Keratinocyte (primary cell): ENCODE data around the gene SERPINA1. TPM values are rescaled to one million over a fixed set of nuclear protein-coding genes. Genes with fewer than 3 reads are reported as not detected.

Experiments
- DNase-seq: peaks from one replicate; pipeline ENCODE4 v3.0.0-alpha.2; 2011; ENCODE audit warnings: low read depth, missing footprints, low spot score
- FAIRE-seq: peaks from 2 replicates; lab custom pipeline; 2011; peaks lifted over from hg19 to GRCh38; lab: Jason Lieb, UNC
- H2AFZ ChIP-seq: 2 replicates; pipeline ENCODE4 v1.6.0; 2012; ENCODE audit warnings: low read length, control low read depth, inconsistent platforms; ENCODE audit not compliant: control insufficient read depth
- H3K27ac ChIP-seq: 2 replicates; pipeline ENCODE4 v1.5.1; 2011; ENCODE audit warnings: low read length; ENCODE audit not compliant: control insufficient read depth, insufficient read depth
- H3K27me3 ChIP-seq: 3 replicates; pipeline ENCODE4 v1.6.0; 2011; ENCODE audit warnings: low read length; ENCODE audit not compliant: control insufficient read depth, insufficient read depth; ENCODE audit errors: extremely low read depth
- H3K36me3 ChIP-seq, 2 experiments: 2 replicates in 1 of 2; 3 replicates in 1 of 2; pipeline ENCODE4 v1.5.1; 2011; ENCODE audit warnings: low read length in 2 of 2, mild to moderate bottlenecking in 1 of 2; ENCODE audit not compliant: control insufficient read depth in 2 of 2, insufficient read depth in 2 of 2; ENCODE audit errors: extremely low read depth in 1 of 2
- H3K4me1 ChIP-seq: 3 replicates; pipeline ENCODE4 v1.5.1; 2011; ENCODE audit warnings: low read length; ENCODE audit not compliant: control insufficient read depth, insufficient read depth; ENCODE audit errors: extremely low read depth
- H3K4me2 ChIP-seq: 3 replicates; pipeline ENCODE4 v1.6.0; 2011; ENCODE audit warnings: low read depth, low read length; ENCODE audit not compliant: control insufficient read depth, insufficient read depth; ENCODE audit errors: extremely low read depth
- H3K4me3 ChIP-seq, 3 experiments: fragments of 200-600 bp in 1 of 3; sonication (generic) in 1 of 3; 2 replicates in 2 of 3; 3 replicates in 1 of 3; pipeline ENCODE4 v1.5.1; 2011 to 2016; ENCODE audit warnings: low read length in 3 of 3, mild to moderate bottlenecking in 3 of 3, control low read depth in 2 of 3, inconsistent platforms in 1 of 3, low read depth in 1 of 3, mixed read lengths in 1 of 3, mixed run types in 1 of 3, moderate library complexity in 1 of 3; ENCODE audit not compliant: control insufficient read depth in 2 of 3, insufficient read depth in 2 of 3; ENCODE audit errors: extremely low read depth in 1 of 3
- H3K79me2 ChIP-seq: 2 replicates; pipeline ENCODE4 v1.6.0; 2012; ENCODE audit warnings: low read length; ENCODE audit not compliant: control insufficient read depth, insufficient read depth
- H3K9ac ChIP-seq: 3 replicates; pipeline ENCODE4 v1.6.0; 2011; ENCODE audit warnings: low read length; ENCODE audit not compliant: control insufficient read depth, insufficient read depth; ENCODE audit errors: extremely low read depth
- H3K9me1 ChIP-seq: 3 replicates; pipeline ENCODE4 v1.6.0; 2011; ENCODE audit warnings: low read length; ENCODE audit not compliant: control insufficient read depth, insufficient read depth; ENCODE audit errors: extremely low read depth
- H3K9me3 ChIP-seq: 2 replicates; pipeline ENCODE4 v1.5.1; 2012; ENCODE audit warnings: low read depth, low read length; ENCODE audit not compliant: control insufficient read depth
- H4K20me1 ChIP-seq: 3 replicates; pipeline ENCODE4 v1.6.0; 2011; ENCODE audit warnings: low read length; ENCODE audit not compliant: control insufficient read depth, insufficient read depth; ENCODE audit errors: extremely low read depth
- CTCF ChIP-seq, 3 experiments: IDR thresholded peaks in 1 of 3; conservative IDR thresholded peaks in 1 of 3; optimal IDR thresholded peaks in 1 of 3; 2 replicates in 2 of 3; 3 replicates in 1 of 3; pipeline versions ENCODE3 to v1.5.1; 2011; ENCODE audit warnings: low read length in 3 of 3, mild to moderate bottlenecking in 3 of 3, moderate library complexity in 2 of 3, control low read depth in 1 of 3, inconsistent platforms in 1 of 3; ENCODE audit not compliant: insufficient read depth in 2 of 3; ENCODE audit errors: extremely low read depth in 1 of 3
- EZH2 ChIP-seq: IDR thresholded peaks from one replicate; pipeline ENCODE4 v1.6.1; 2012; ENCODE audit warnings: inconsistent platforms, mild to moderate bottlenecking, low read length, moderate library complexity
- dilution Hi-C: fragments of 300-500 bp; cut with MboI; formaldehyde crosslinking; loops from one replicate; pipeline ENCODE4 v1.7.0; 2020; ENCODE audit warnings: low sequenced_read_pairs; ENCODE audit not compliant: extremely low pct_ligation_motif_present
- polyA plus RNA-seq, 5 experiments: library from polyadenylated mRNA; depleted of rRNA in 3 of 5; stranded (reverse) in 3 of 5; stranded (forward) in 1 of 5; unstranded in 1 of 5; fragments of >200 nt; gene quantifications; 1 replicate in 1 of 5; 2 replicates in 3 of 5; 3 replicates in 1 of 5; pipeline versions ENCODE4 v1.2.1 to v1.2.3, GENCODE V29; 2011 to 2012; ENCODE audit warnings: missing spikeins in 2 of 5, low read depth in 1 of 5, low replicate concordance in 1 of 5

The SERPINA1 gene
- polyA plus RNA-seq, 1 donor (not counting 4 experiments of a cell fraction or from before 2014, with no cell fraction given): 0.71 TPM

- H3K9me1 ChIP-seq: no peaks in the 10 kb centered on the region
- H3K4me1 ChIP-seq: peaks cover 3% of the 10 kb centered on the region
- no peak overlapping the region for H3K4me3 ChIP-seq
- H2AFZ ChIP-seq: no peak overlapping the region
- H3K9ac ChIP-seq: no peak overlapping the region
- no peak overlapping the region for H3K4me2 ChIP-seq
- TF ChIP-seq EZH2 (no peak), CTCF (optimal IDR thresholded peaks at IDR 0.05 in 1 of 3, IDR thresholded peaks at IDR 0.05 in 1 of 3, conservative IDR thresholded peaks at IDR 0.05 in 1 of 3; ENCODE audit: extremely low read depth in 1 of 3, insufficient read depth in 2 of 3, low read length in 3 of 3) (no peak)
- H3K36me3 ChIP-seq: no peaks in the 10 kb centered on the region
- dilution Hi-C loops: no loop called here
- no peak for FAIRE-seq
- no peaks in the 10 kb centered on the region for H3K9me3 ChIP-seq
- no peak overlapping the region for H3K27ac ChIP-seq
- H4K20me1 ChIP-seq: no peaks in the 10 kb centered on the region
- no peak for DNase-seq
- H3K79me2 ChIP-seq: no peaks in the 10 kb centered on the region
- H3K27me3 ChIP-seq: no peaks in the 10 kb centered on the region
Measured at GRCh38 chr14:94330857-94331256, 57.5 kb downstream of the SERPINA1 start.

- Histone ChIP-seq H3K27me3 (no peaks in the 10 kb centered on the region), H3K27ac (no peak overlapping the region), H3K4me2 (no peak overlapping the region), H3K36me3 (no peaks in the 10 kb centered on the region), H3K9me3 (no peaks in the 10 kb centered on the region), H3K4me3 (no peak overlapping the region), H3K4me1 (peaks cover 3% of the 10 kb centered on the region), H3K9me1 (no peaks in the 10 kb centered on the region), H2AFZ (no peak overlapping the region), H3K9ac (no peak overlapping the region), H4K20me1 (no peaks in the 10 kb centered on the region), H3K79me2 (no peaks in the 10 kb centered on the region)
- FAIRE-seq (no peak), DNase-seq (no peak)
- dilution Hi-C loops: no loop called here
- TF ChIP-seq EZH2: no peak
- TF ChIP-seq CTCF (optimal IDR thresholded peaks at IDR 0.05 in 1 of 3, IDR thresholded peaks at IDR 0.05 in 1 of 3, conservative IDR thresholded peaks at IDR 0.05 in 1 of 3; ENCODE audit: extremely low read depth in 1 of 3, insufficient read depth in 2 of 3, low read length in 3 of 3): no peak
Measured at GRCh38 chr14:94330432-94330831, 58.0 kb downstream of the SERPINA1 start.
